ENCODE data around the gene PIGH. TPM values are rescaled to one million over a fixed set of nuclear protein-coding genes. Genes with fewer than 3 reads are reported as not detected.

PIGH gene
- total RNA-seq, 3 donors from 2014 or later: 16.6 to 20.0 (median 16.7) TPM

DNA sequence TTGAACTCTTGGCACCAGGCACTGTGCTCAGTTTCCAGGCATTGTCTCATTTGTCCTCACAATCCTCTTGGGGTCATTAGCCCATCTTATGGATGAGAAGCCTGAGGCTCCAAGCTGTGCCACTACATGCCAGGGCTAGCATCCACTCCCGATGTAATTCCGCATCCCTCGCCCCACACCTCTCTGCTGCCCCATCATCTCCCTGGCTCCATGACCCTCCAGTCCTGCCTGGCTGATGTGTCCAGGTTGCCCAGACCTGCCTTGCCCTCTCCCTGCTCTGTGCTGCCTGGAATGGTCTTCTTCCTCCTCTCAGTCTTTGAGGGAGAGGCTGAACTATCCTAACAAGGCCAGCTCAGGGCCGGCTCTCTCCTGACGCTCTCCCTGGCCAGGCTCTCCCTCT is 27.5 kb downstream of the PIGH start:
- intact Hi-C loops (cut with DNase I, micrococcal nuclease): loop anchor here in 1 of 2 donors (5.0 kb wide), 1 partner anchor 145 kb away; no protein-coding TSS in a partner anchor
- Histone ChIP-seq H3K9me3 (no peaks in the 10 kb centered on the region), H3K4me3 (no peak overlapping the region), H3K4me1 (ENCODE audit: low read depth) (no peaks in the 10 kb centered on the region), H3K36me3 (ENCODE audit: low read depth) (no peaks in the 10 kb centered on the region)
- ATAC-seq (no peak), DNase-seq (no peak)
- TF ChIP-seq, protein P1, sequence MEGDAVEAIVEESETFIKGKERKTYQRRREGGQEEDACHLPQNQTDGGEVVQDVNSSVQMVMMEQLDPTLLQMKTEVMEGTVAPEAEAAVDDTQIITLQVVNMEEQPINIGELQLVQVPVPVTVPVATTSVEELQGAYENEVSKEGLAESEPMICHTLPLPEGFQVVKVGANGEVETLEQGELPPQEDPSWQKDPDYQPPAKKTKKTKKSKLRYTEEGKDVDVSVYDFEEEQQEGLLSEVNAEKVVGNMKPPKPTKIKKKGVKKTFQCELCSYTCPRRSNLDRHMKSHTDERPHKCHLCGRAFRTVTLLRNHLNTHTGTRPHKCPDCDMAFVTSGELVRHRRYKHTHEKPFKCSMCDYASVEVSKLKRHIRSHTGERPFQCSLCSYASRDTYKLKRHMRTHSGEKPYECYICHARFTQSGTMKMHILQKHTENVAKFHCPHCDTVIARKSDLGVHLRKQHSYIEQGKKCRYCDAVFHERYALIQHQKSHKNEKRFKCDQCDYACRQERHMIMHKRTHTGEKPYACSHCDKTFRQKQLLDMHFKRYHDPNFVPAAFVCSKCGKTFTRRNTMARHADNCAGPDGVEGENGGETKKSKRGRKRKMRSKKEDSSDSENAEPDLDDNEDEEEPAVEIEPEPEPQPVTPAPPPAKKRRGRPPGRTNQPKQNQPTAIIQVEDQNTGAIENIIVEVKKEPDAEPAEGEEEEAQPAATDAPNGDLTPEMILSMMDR (IDR thresholded peaks at IDR 0.05): no peak

DNA sequence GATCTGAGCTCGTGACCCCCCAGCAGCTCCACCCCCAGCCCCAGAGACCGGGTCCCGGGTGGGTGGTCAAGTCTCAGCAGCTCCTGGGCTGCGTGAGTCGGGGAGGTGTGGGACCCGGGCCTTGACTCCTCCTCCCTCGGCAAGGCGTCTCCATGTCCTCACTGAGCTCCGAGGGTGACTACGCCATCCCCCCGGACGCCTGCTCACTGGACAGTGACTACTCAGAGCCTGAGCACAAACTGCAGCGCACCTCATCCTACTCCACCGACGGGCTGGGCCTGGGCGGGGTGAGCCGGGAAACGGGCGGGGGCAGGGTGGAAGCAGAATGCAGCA is 28.1 kb downstream of the PIGH start:
- intact Hi-C loops (cut with DNase I, micrococcal nuclease): loop anchor here in 1 of 2 donors (5.0 kb wide), 1 partner anchor 145 kb away; no protein-coding TSS in a partner anchor
- ATAC-seq (peak; percentile 13), DNase-seq (peak in 1 of 3 donors; percentile 54)
- no peaks in the 10 kb centered on the region for H3K36me3 ChIP-seq (ENCODE audit: low read depth)
- no peak overlapping the region for H3K4me3 ChIP-seq
- no peaks in the 10 kb centered on the region for H3K9me3 ChIP-seq
- no peaks in the 10 kb centered on the region for H3K4me1 ChIP-seq (ENCODE audit: low read depth)
- TF ChIP-seq, protein P1 (IDR thresholded peaks at IDR 0.05): no peak

DNA sequence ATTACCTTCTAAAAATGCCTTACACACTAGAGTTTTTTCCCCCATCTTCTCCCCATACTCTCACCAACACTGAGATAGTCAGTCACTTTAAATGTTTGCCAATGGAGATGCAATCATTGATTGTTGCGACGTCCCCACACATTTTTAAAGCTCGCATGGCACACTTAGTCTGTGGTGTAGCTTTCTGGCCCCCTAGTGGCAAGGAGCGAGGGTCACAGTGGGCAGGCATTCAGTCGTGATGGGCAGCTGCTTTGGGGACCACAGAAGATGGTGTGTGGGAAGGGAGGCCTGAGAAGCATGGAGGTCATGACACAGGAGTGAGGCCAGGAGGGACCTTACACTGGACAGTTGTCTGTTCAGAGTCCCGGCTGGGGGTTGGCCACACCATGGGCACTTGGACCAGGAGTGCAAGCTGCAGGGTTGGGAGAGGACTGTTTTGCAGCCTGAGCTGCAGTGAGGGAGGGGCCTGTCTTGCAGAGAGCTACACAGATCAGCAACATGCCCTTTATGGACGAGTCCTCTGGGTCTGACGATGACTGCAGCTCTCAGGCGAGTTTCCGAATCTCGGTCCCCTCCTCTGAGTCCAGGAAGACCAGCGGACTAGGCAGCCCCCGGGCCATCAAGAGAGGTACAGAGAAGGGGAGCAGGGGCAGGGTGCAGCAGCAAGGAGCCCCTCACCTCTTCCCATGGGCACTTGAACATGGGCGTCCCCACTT is 28.6 kb downstream of the PIGH start:
- DNase-seq (peak in 2 of 3 donors; percentile 76 to 83), ATAC-seq (peak; percentile 77)
- no peaks in the 10 kb centered on the region for H3K4me1 ChIP-seq (ENCODE audit: low read depth)
- TF ChIP-seq, protein P1 (IDR thresholded peaks at IDR 0.05): peak; percentile 53
- no peaks in the 10 kb centered on the region for H3K9me3 ChIP-seq
- no peak overlapping the region for H3K4me3 ChIP-seq
- H3K36me3 ChIP-seq (ENCODE audit: low read depth): no peaks in the 10 kb centered on the region
- intact Hi-C loops (cut with DNase I, micrococcal nuclease): loop anchor here in 1 of 2 donors (5.0 kb wide), 1 partner anchor 144 kb away; no protein-coding TSS in a partner anchor

DNA sequence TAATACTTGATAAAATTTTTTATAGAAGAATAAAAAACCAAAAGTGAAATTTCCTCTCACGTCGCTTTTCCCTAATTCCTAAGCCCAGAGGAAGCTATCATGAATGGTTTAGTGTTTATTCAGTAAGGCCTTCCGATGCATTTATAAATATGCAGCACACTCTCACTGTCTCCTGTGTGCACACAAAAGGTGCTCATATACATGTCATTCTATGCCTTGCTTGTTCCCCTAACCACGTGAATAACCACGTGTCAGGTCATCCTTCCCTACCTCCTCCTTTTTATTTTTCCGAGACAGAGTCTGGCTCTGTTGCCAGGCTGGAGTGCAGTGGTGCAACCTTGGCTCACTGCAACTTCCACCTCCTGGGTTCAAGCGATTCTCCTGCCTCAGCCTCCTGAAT is 29.6 kb downstream of the PIGH start:
- intact Hi-C loops (cut with DNase I, micrococcal nuclease): loop anchor here in 1 of 2 donors (5.0 kb wide), 1 partner anchor 143 kb away; no protein-coding TSS in a partner anchor
- Histone ChIP-seq H3K4me1 (ENCODE audit: low read depth) (no peaks in the 10 kb centered on the region), H3K36me3 (ENCODE audit: low read depth) (no peaks in the 10 kb centered on the region), H3K9me3 (no peaks in the 10 kb centered on the region), H3K4me3 (no peak overlapping the region)
- no peak for ATAC-seq
- TF ChIP-seq, protein P1 (IDR thresholded peaks at IDR 0.05): no peak
- DNase-seq: no peak

DNA sequence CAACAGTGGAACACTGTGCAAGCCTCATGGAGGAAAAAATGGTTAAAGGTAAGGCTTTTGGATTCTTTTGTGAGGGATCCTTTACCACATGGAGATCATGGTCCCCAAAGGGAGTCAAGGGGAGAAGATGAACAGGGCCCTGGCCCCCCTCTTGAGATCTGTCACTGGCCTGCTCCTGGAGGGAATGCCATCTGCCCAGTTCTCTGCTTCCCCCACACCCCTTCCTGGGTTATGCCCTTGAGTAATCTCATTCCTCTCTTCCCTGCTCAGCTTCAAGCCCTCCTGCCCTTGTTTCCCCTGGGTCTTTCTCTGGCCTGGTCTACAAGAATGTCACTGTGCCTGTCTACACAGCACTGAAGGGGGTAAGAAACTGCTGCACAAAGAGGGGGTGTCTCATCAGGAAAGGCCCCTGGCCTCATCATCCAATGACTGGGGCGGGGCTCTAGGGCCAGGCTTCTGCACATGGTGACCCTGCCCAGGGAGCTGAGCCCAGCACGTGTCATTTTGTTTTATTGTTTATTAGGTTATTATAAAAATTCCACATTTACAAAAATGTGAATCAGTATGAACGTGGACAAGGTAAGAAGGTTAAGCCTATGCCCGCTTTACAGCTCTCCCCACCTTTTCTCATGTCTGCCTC is 30.3 kb downstream of the PIGH start:
- Histone ChIP-seq H3K4me3 (no peak overlapping the region), H3K4me1 (ENCODE audit: low read depth) (no peaks in the 10 kb centered on the region), H3K36me3 (ENCODE audit: low read depth) (no peaks in the 10 kb centered on the region), H3K9me3 (no peaks in the 10 kb centered on the region)
- no peak for DNase-seq
- no peak for ATAC-seq
- TF ChIP-seq, protein P1 (IDR thresholded peaks at IDR 0.05): no peak
- intact Hi-C loops (cut with DNase I, micrococcal nuclease): loop anchor here in 1 of 2 donors (5.0 kb wide), 1 partner anchor 142 kb away; no protein-coding TSS in a partner anchor
